IPS DF 6.9 (cell line): ENCODE data around the gene KRTAP12-4.
"Not testable (repeated sequence)": the region's sequence is repeated elsewhere in the genome, so short reads cannot be mapped to it uniquely, and the experiment has no call there.

Experiments
- DNase-seq: peaks from one replicate; pipeline ENCODE4 v3.0.0-alpha.2; 2013; ENCODE audit warnings: low read depth, low spot score
- H3K27ac ChIP-seq: one replicate; pipeline ENCODE4 v1.5.1; 2013; ENCODE audit warnings: low read length, control low read depth
- H3K27me3 ChIP-seq: 2 replicates; pipeline ENCODE4 v1.6.1; 2013; ENCODE audit warnings: mild to moderate bottlenecking, low read length; ENCODE audit not compliant: control insufficient read depth, insufficient read depth
- H3K36me3 ChIP-seq: 2 replicates; pipeline ENCODE4 v1.6.1; 2013; ENCODE audit warnings: low read length; ENCODE audit not compliant: control insufficient read depth, insufficient read depth
- H3K4me1 ChIP-seq: 2 replicates; pipeline ENCODE4 v1.6.1; 2013; ENCODE audit warnings: low read length; ENCODE audit not compliant: control insufficient read depth, insufficient read depth
- H3K4me3 ChIP-seq: 2 replicates; pipeline ENCODE4 v1.5.1; 2013; ENCODE audit warnings: mild to moderate bottlenecking, low read length
- H3K9me3 ChIP-seq: 2 replicates; pipeline ENCODE4 v1.6.1; 2013; ENCODE audit warnings: low read length, inconsistent platforms; ENCODE audit not compliant: control insufficient read depth, insufficient read depth
- WGBS: extraction: QIAGEN DNeasy Blood & Tissue Kit; methylation state at CpG from one replicate; pipeline ENCODE4 v1.1.7; 2013; ENCODE audit warnings: mixed read lengths, missing lambda C conversion rate; ENCODE audit not compliant: insufficient read length, insufficient coverage; 5-methylcytosine and 5-hydroxymethylcytosine counted together

KRTAP12-4 gene

GRCh38 chr21:44697811-44698734 lies 43.6 kb upstream of the KRTAP12-4 start:
- Histone ChIP-seq H3K9me3 (no peaks in the 10 kb centered on the region), H3K27me3 (no peaks in the 10 kb centered on the region), H3K4me3 (no peak overlapping the region), H3K36me3 (no peaks in the 10 kb centered on the region), H3K4me1 (peaks cover 14% of the 10 kb centered on the region), H3K27ac (no peak overlapping the region)
- WGBS: no CpG with 5 or more reads among the region's 35 CpGs
- no peak for DNase-seq

- not testable (repeated sequence) for H3K27ac ChIP-seq, H3K27me3 ChIP-seq, H3K36me3 ChIP-seq, H3K9me3 ChIP-seq, H3K4me3 ChIP-seq, H3K4me1 ChIP-seq, DNase-seq
- no CpG with 5 or more reads among the region's 21 CpGs for WGBS
Observed at GRCh38 chr21:44697172-44697810, 42.8 kb upstream of the KRTAP12-4 start, which contains the start of gene KRTAP10-12. TSS of gene KRTAP10-12 (plus strand) at chr21:44697172. CDS start at chr21:44697202, 30 bp downstream.

GRCh38 chr21:44696572-44696971 lies 42.1 kb upstream of the KRTAP12-4 start:
- DNase-seq: no peak
- Histone ChIP-seq H3K27me3 (no peaks in the 10 kb centered on the region), H3K36me3 (no peaks in the 10 kb centered on the region), H3K9me3 (no peaks in the 10 kb centered on the region), H3K4me1 (peaks cover 8% of the 10 kb centered on the region), H3K27ac (no peak overlapping the region), H3K4me3 (no peak overlapping the region)
- no CpG with 5 or more reads among the region's 10 CpGs for WGBS

- Histone ChIP-seq H3K27ac (no peak overlapping the region), H3K27me3 (no peaks in the 10 kb centered on the region), H3K9me3 (no peaks in the 10 kb centered on the region), H3K4me3 (no peak overlapping the region), H3K36me3 (no peaks in the 10 kb centered on the region), H3K4me1 (peaks cover 8% of the 10 kb centered on the region)
- no CpG with 5 or more reads among the region's 8 CpGs for WGBS
- no peak for DNase-seq
Observed at GRCh38 chr21:44695641-44696040, 41.2 kb upstream of the KRTAP12-4 start.

- DNase-seq: no peak
- Histone ChIP-seq H3K4me3 (no peak overlapping the region), H3K36me3 (no peaks in the 10 kb centered on the region), H3K4me1 (peaks cover 8% of the 10 kb centered on the region), H3K27ac (no peak overlapping the region), H3K9me3 (no peaks in the 10 kb centered on the region), H3K27me3 (no peaks in the 10 kb centered on the region)
- no CpG with 5 or more reads among the region's 8 CpGs for WGBS
Observed at GRCh38 chr21:44695184-44695583, 40.7 kb upstream of the KRTAP12-4 start.

- no peaks in the 10 kb centered on the region for H3K27me3 ChIP-seq
Observed at GRCh38 chr21:44694776-44695175, 40.3 kb upstream of the KRTAP12-4 start.

GRCh38 chr21:44692798-44693512 lies 38.5 kb upstream of the KRTAP12-4 start:
- DNase-seq: no peak
- H3K27ac ChIP-seq: no peak overlapping the region
- H3K4me3 ChIP-seq: no peak overlapping the region
- H3K36me3 ChIP-seq: no peaks in the 10 kb centered on the region
- no peaks in the 10 kb centered on the region for H3K27me3 ChIP-seq
- peaks cover 6% of the 10 kb centered on the region for H3K4me1 ChIP-seq
- WGBS: no CpG with 5 or more reads among the region's 2 CpGs
- H3K9me3 ChIP-seq: no peaks in the 10 kb centered on the region

More at GRCh38 chr21:44694776-44695175, 40.3 kb upstream of the KRTAP12-4 start:
- no peak overlapping the region for H3K4me3 ChIP-seq
- H3K4me1 ChIP-seq: peaks cover 8% of the 10 kb centered on the region
- H3K9me3 ChIP-seq: no peaks in the 10 kb centered on the region
- H3K36me3 ChIP-seq: no peaks in the 10 kb centered on the region
- no peak overlapping the region for H3K27ac ChIP-seq
- no CpG with 5 or more reads among the region's 11 CpGs for WGBS
- no peak for DNase-seq

- Histone ChIP-seq H3K36me3 (no peaks in the 10 kb centered on the region), H3K27me3 (no peaks in the 10 kb centered on the region), H3K27ac (no peak overlapping the region), H3K9me3 (no peaks in the 10 kb centered on the region), H3K4me1 (peaks cover 6% of the 10 kb centered on the region), H3K4me3 (no peak overlapping the region)
- DNase-seq: no peak
- no CpG with 5 or more reads among the region's 2 CpGs for WGBS
Observed at GRCh38 chr21:44691686-44692085, 37.2 kb upstream of the KRTAP12-4 start.

- WGBS: no CpG with 5 or more reads among the region's 3 CpGs
Observed at GRCh38 chr21:44689740-44690139, 35.3 kb upstream of the KRTAP12-4 start.

GRCh38 chr21:44687671-44688070 lies 33.2 kb upstream of the KRTAP12-4 start:
- DNase-seq: no peak
- no CpG with 5 or more reads among the region's 11 CpGs for WGBS
- no peaks in the 10 kb centered on the region for H3K27me3 ChIP-seq

More at GRCh38 chr21:44689740-44690139, 35.3 kb upstream of the KRTAP12-4 start:
- H3K4me1 ChIP-seq, DNase-seq, H3K36me3 ChIP-seq, H3K27ac ChIP-seq, H3K27me3 ChIP-seq, H3K4me3 ChIP-seq, H3K9me3 ChIP-seq: not testable (repeated sequence)

More at GRCh38 chr21:44687671-44688070, 33.2 kb upstream of the KRTAP12-4 start:
- Histone ChIP-seq H3K27ac (no peak overlapping the region), H3K4me3 (no peak overlapping the region), H3K9me3 (no peaks in the 10 kb centered on the region), H3K36me3 (no peaks in the 10 kb centered on the region), H3K4me1 (peaks cover 7% of the 10 kb centered on the region)
